GM18511 (cell line): ENCODE measurements around the gene IDH3G.
A peak's percentile ranks its signal among the peaks of the same experiment; 100 is the strongest.
"Not testable (repeated sequence)": the region's sequence is repeated elsewhere in the genome, so short reads cannot be mapped to it uniquely, and the experiment has no call there.

ENCODE experiments used
- ATAC-seq: cut with Tn5 transposase; IDR thresholded peaks from one replicate; pipeline ENCODE4 v1.9.1; 2021; ENCODE audit warnings: mild to moderate bottlenecking, moderate library complexity; ENCODE audit not compliant: unreplicated experiment

The IDH3G gene

GRCh38 chrX:153794018-153794896, at the start of gene IDH3G, which contains the start of gene SSR4:
Gene IDH3G, minus strand, starts transcription at chrX:153794375. Its CDS starts 49 bp downstream, at chrX:153794326.
Gene SSR4, plus strand, starts transcription at chrX:153794668. Its CDS starts 20 bp downstream, at chrX:153794688.
- peak; percentile 91 for ATAC-seq

GRCh38 chrX:153836921-153837320, 42.7 kb upstream of the IDH3G start:
- ATAC-seq = no peak

- ATAC-seq = no peak
Observed at GRCh38 chrX:153832728-153833127, 38.6 kb upstream of the IDH3G start.

GRCh38 chrX:153831429-153832150, 37.4 kb upstream of the IDH3G start:
- ATAC-seq = no peak

GRCh38 chrX:153830640-153831428, 36.7 kb upstream of the IDH3G start:
- no peak for ATAC-seq

GRCh38 chrX:153829799-153830639, 35.8 kb upstream of the IDH3G start, which contains the start of gene PDZD4:
Gene PDZD4, minus strand, starts transcription at chrX:153830544. Its CDS starts 246 bp downstream, at chrX:153830298.
- ATAC-seq = no peak

GRCh38 chrX:153829549-153829798, 35.3 kb upstream of the IDH3G start:
- ATAC-seq = no peak

GRCh38 chrX:153828723-153829548, 34.8 kb upstream of the IDH3G start:
- ATAC-seq = no peak

GRCh38 chrX:153828308-153828707, 34.1 kb upstream of the IDH3G start:
- no peak for ATAC-seq

- no peak for ATAC-seq
Observed at GRCh38 chrX:153827903-153828302, 33.7 kb upstream of the IDH3G start.

- ATAC-seq = no peak
Observed at GRCh38 chrX:153827016-153827415, 32.8 kb upstream of the IDH3G start.

- no peak for ATAC-seq
Observed at GRCh38 chrX:153825042-153825441, 30.9 kb upstream of the IDH3G start.

GRCh38 chrX:153824348-153824747, 30.2 kb upstream of the IDH3G start:
- ATAC-seq = no peak

- no peak for ATAC-seq
Observed at GRCh38 chrX:153821066-153821465, 26.9 kb upstream of the IDH3G start.

GRCh38 chrX:153820601-153821000, 26.4 kb upstream of the IDH3G start:
- ATAC-seq = no peak

- no peak for ATAC-seq
Observed at GRCh38 chrX:153819384-153820040, 25.3 kb upstream of the IDH3G start.

GRCh38 chrX:153818571-153819383, 24.6 kb upstream of the IDH3G start:
- ATAC-seq = no peak

GRCh38 chrX:153818064-153818463, 23.9 kb upstream of the IDH3G start:
- not testable (repeated sequence) for ATAC-seq
